CD8-positive, alpha-beta memory T cell (primary cell): ENCODE data around the gene TSPAN18. TPM values are rescaled to one million over a fixed set of nuclear protein-coding genes. Genes with fewer than 3 reads are reported as not detected.
"Not testable (repeated sequence)": the region's sequence is repeated elsewhere in the genome, so short reads cannot be mapped to it uniquely, and the experiment has no call there.

Source experiments
- CTCF ChIA-PET: fragments of 350-600 bp; sonication (Branson Sonifier 250); formaldehyde crosslinking; loops from one replicate; lab custom pipeline; 2021; ENCODE audit warnings: antibody characterized with exemption; lab: Charles Lee
- POLR2A ChIA-PET: fragments of 350-600 bp; sonication (Branson Sonifier 250); formaldehyde crosslinking; loops from one replicate; lab custom pipeline; 2021; ENCODE audit warnings: antibody characterized with exemption; lab: Charles Lee
- DNase-seq, 5 donors: peaks; one replicate each; pipeline versions ENCODE4 v3.0.0 to v3.0.0-alpha.2; 2020 to 2022; ENCODE audit warnings: mixed read lengths in 1 of 5
- H3K27ac ChIP-seq: one replicate; pipeline ENCODE4 v1.7.0; 2013; ENCODE audit warnings: low read depth, mild to moderate bottlenecking, low read length, moderate library complexity
- H3K27me3 ChIP-seq: 2 replicates; pipeline ENCODE4 v1.7.0; 2013; ENCODE audit warnings: low read length, mild to moderate bottlenecking; ENCODE audit not compliant: insufficient read depth, poor library complexity, severe bottlenecking
- H3K36me3 ChIP-seq: 2 replicates; pipeline ENCODE4 v1.7.0; 2013; ENCODE audit warnings: mild to moderate bottlenecking, low read length, moderate library complexity; ENCODE audit not compliant: insufficient read depth
- H3K4me1 ChIP-seq: 2 replicates; pipeline ENCODE4 v1.7.0; 2013; ENCODE audit warnings: mild to moderate bottlenecking, low read length, moderate library complexity; ENCODE audit not compliant: insufficient read depth
- H3K4me3 ChIP-seq: 2 replicates; pipeline ENCODE4 v1.7.0; 2013; ENCODE audit warnings: mild to moderate bottlenecking, low read length
- H3K9me3 ChIP-seq: 2 replicates; pipeline ENCODE4 v1.7.0; 2013; ENCODE audit warnings: mild to moderate bottlenecking, low read length
- H3K27ac Mint-ChIP-seq, 8 donors: one replicate each; pipeline ENCODE4 v1.8.0; 2020 to 2021; ENCODE audit warnings: mixed read lengths in 8 of 8, mild to moderate bottlenecking in 6 of 8, inconsistent platforms in 3 of 8, moderate library complexity in 3 of 8
- H3K27me3 Mint-ChIP-seq, 2 donors: one replicate each; pipeline ENCODE4 v1.8.0; 2020 to 2021; ENCODE audit warnings: mixed read lengths in 2 of 2, mild to moderate bottlenecking in 1 of 2, moderate library complexity in 1 of 2
- H3K36me3 Mint-ChIP-seq, 3 donors: one replicate each; pipeline ENCODE4 v1.8.0; 2020 to 2021; ENCODE audit warnings: mixed read lengths in 3 of 3, inconsistent platforms in 1 of 3, mild to moderate bottlenecking in 1 of 3
- H3K4me1 Mint-ChIP-seq, 3 donors: one replicate each; pipeline ENCODE4 v1.8.0; 2020 to 2021; ENCODE audit warnings: mixed read lengths in 3 of 3, inconsistent platforms in 1 of 3, mild to moderate bottlenecking in 1 of 3
- H3K4me3 Mint-ChIP-seq, 7 donors: one replicate each; pipeline ENCODE4 v1.8.0; 2020 to 2021; ENCODE audit warnings: mixed read lengths in 7 of 7, mild to moderate bottlenecking in 6 of 7, moderate library complexity in 4 of 7, inconsistent platforms in 2 of 7
- H3K9me3 Mint-ChIP-seq, 5 donors: one replicate each; pipeline ENCODE4 v1.8.0; 2020 to 2022; ENCODE audit warnings: mixed read lengths in 5 of 5, mild to moderate bottlenecking in 3 of 5, moderate library complexity in 2 of 5, inconsistent platforms in 1 of 5
- polyA plus RNA-seq: library from polyadenylated mRNA; unstranded; fragments of 300-500 nt; fragmentation: Illumina TruSeq; gene quantifications from one replicate; pipeline ENCODE4 v1.2.3, GENCODE V29; 2021
- total RNA-seq, 2 experiments: library from RNA; stranded (reverse); gene quantifications; one replicate each; pipeline ENCODE4 v1.2.3, GENCODE V29; 2021

The TSPAN18 gene
- total and polyA plus RNA-seq, 3 experiments from 2014 or later = 0.60 to 15.1 (median 1.2) TPM

GRCh38 chr11:44868455-44869421, 142.0 kb downstream of the TSPAN18 start:
- Mint-ChIP-seq H3K4me1 (peaks cover 8 to 12% (median 10%) of the 10 kb centered on the region in 3 donors), H3K27ac (peak overlapping the region in 1 of 8 donors; percentile 87), H3K9me3 (peaks cover 0 to 9% (median 0%) of the 10 kb centered on the region in 5 donors), H3K27me3 (no peaks in the 10 kb centered on the region), H3K4me3 (no peak overlapping the region), H3K36me3 (peaks cover 2 to 19% (median 7%) of the 10 kb centered on the region in 3 donors)
- ChIA-PET POLR2A (no interaction called here), CTCF (no interaction called here)
- Histone ChIP-seq H3K27ac (no peak overlapping the region), H3K4me3 (no peak overlapping the region), H3K9me3 (no peaks in the 10 kb centered on the region), H3K4me1 (peaks cover 5% of the 10 kb centered on the region), H3K36me3 (no peaks in the 10 kb centered on the region), H3K27me3 (no peaks in the 10 kb centered on the region)
- no peak for DNase-seq

GRCh38 chr11:44870181-44870580, 143.4 kb downstream of the TSPAN18 start:
- H3K36me3 Mint-ChIP-seq = peaks cover 2 to 19% (median 7%) of the 10 kb centered on the region in 3 donors
- POLR2A ChIA-PET = no interaction called here
- H3K9me3 Mint-ChIP-seq = peaks cover 0 to 9% (median 0%) of the 10 kb centered on the region in 5 donors
- DNase-seq = no peak
- Histone ChIP-seq H3K27ac (no peak overlapping the region), H3K27me3 (no peaks in the 10 kb centered on the region), H3K4me3 (no peak overlapping the region), H3K9me3 (no peaks in the 10 kb centered on the region), H3K4me1 (peaks cover 5% of the 10 kb centered on the region), H3K36me3 (no peaks in the 10 kb centered on the region)
- no peaks in the 10 kb centered on the region for H3K27me3 Mint-ChIP-seq
- H3K27ac Mint-ChIP-seq = peak overlapping the region in 1 of 8 donors; percentile 35
- H3K4me1 Mint-ChIP-seq = peaks cover 8 to 10% (median 10%) of the 10 kb centered on the region in 3 donors
- peak overlapping the region in 1 of 7 donors; percentile 3 for H3K4me3 Mint-ChIP-seq
- CTCF ChIA-PET = interaction anchor here (2.7 to 2.9 kb wide), 2 partner anchors 8 to 57 kb away, joined by 7 to 10 read pairs; no protein-coding TSS in a partner anchor

GRCh38 chr11:44870615-44871176, 143.9 kb downstream of the TSPAN18 start:
- Histone ChIP-seq H3K36me3 (no peaks in the 10 kb centered on the region), H3K4me1 (peaks cover 5% of the 10 kb centered on the region), H3K27ac (no peak overlapping the region), H3K27me3 (no peaks in the 10 kb centered on the region), H3K4me3 (no peak overlapping the region), H3K9me3 (no peaks in the 10 kb centered on the region)
- Mint-ChIP-seq H3K4me3 (no peak overlapping the region), H3K27ac (peak overlapping the region in 1 of 8 donors; percentile 35), H3K9me3 (peaks cover 0 to 9% (median 0%) of the 10 kb centered on the region in 5 donors), H3K4me1 (peaks cover 8 to 10% (median 10%) of the 10 kb centered on the region in 3 donors), H3K27me3 (no peaks in the 10 kb centered on the region), H3K36me3 (peaks cover 2 to 19% (median 7%) of the 10 kb centered on the region in 3 donors)
- ChIA-PET CTCF (interaction anchor here (1.0 to 2.9 kb wide), 3 partner anchors 8 to 56 kb away, joined by 3 to 10 read pairs (median 7); no protein-coding TSS in a partner anchor), POLR2A (no interaction called here)
- no peak for DNase-seq

GRCh38 chr11:44871682-44872081, 144.9 kb downstream of the TSPAN18 start:
- H3K36me3 ChIP-seq, H3K4me1 ChIP-seq, H3K4me3 Mint-ChIP-seq, DNase-seq, H3K27me3 ChIP-seq, POLR2A ChIA-PET, H3K27ac Mint-ChIP-seq, H3K27ac ChIP-seq, H3K9me3 ChIP-seq, H3K9me3 Mint-ChIP-seq, H3K27me3 Mint-ChIP-seq, H3K4me3 ChIP-seq: not testable (repeated sequence)
- CTCF ChIA-PET = interaction anchor here (2.7 to 2.9 kb wide), 2 partner anchors 9 to 55 kb away, joined by 7 to 10 read pairs; no protein-coding TSS in a partner anchor
- peaks cover 8 to 10% (median 10%) of the 10 kb centered on the region in 3 donors for H3K4me1 Mint-ChIP-seq
- peaks cover 2 to 19% (median 6%) of the 10 kb centered on the region in 3 donors for H3K36me3 Mint-ChIP-seq

- CTCF ChIA-PET = interaction anchor here (2.7 kb wide), 1 partner anchor 10 kb away, joined by 10 read pairs; no protein-coding TSS in a partner anchor
- H3K4me3 Mint-ChIP-seq = no peak overlapping the region
- Histone ChIP-seq H3K4me3 (no peak overlapping the region), H3K4me1 (peaks cover 5% of the 10 kb centered on the region), H3K9me3 (no peaks in the 10 kb centered on the region), H3K27ac (no peak overlapping the region), H3K27me3 (no peaks in the 10 kb centered on the region), H3K36me3 (no peaks in the 10 kb centered on the region)
- peaks cover 0 to 2% of the 10 kb centered on the region in 2 donors for H3K27me3 Mint-ChIP-seq
- no peak for DNase-seq
- peaks cover 8 to 10% (median 10%) of the 10 kb centered on the region in 3 donors for H3K4me1 Mint-ChIP-seq
- H3K36me3 Mint-ChIP-seq = peaks cover 2 to 19% (median 6%) of the 10 kb centered on the region in 3 donors
- peaks cover 0 to 9% (median 0%) of the 10 kb centered on the region in 5 donors for H3K9me3 Mint-ChIP-seq
- POLR2A ChIA-PET = no interaction called here
- H3K27ac Mint-ChIP-seq = no peak overlapping the region
Observed at GRCh38 chr11:44872556-44872955, 145.8 kb downstream of the TSPAN18 start.

- Histone ChIP-seq H3K36me3 (no peaks in the 10 kb centered on the region), H3K4me3 (no peak overlapping the region), H3K4me1 (peaks cover 5% of the 10 kb centered on the region), H3K27me3 (no peaks in the 10 kb centered on the region), H3K9me3 (no peaks in the 10 kb centered on the region), H3K27ac (no peak overlapping the region)
- ChIA-PET CTCF (no interaction called here), POLR2A (no interaction called here)
- Mint-ChIP-seq H3K4me1 (peaks cover 8 to 10% (median 10%) of the 10 kb centered on the region in 3 donors), H3K4me3 (no peak overlapping the region), H3K36me3 (peaks cover 2 to 19% (median 6%) of the 10 kb centered on the region in 3 donors), H3K27me3 (peaks cover 0 to 2% of the 10 kb centered on the region in 2 donors), H3K27ac (no peak overlapping the region), H3K9me3 (peaks cover 0 to 9% (median 0%) of the 10 kb centered on the region in 5 donors)
- no peak for DNase-seq
Observed at GRCh38 chr11:44873537-44873936, 146.8 kb downstream of the TSPAN18 start.

GRCh38 chr11:44874284-44874683, 147.5 kb downstream of the TSPAN18 start:
- no peak for DNase-seq
- Histone ChIP-seq H3K9me3 (no peaks in the 10 kb centered on the region), H3K4me3 (no peak overlapping the region), H3K36me3 (no peaks in the 10 kb centered on the region), H3K27me3 (no peaks in the 10 kb centered on the region), H3K4me1 (peaks cover 5% of the 10 kb centered on the region), H3K27ac (no peak overlapping the region)
- Mint-ChIP-seq H3K4me1 (peaks cover 8 to 10% (median 10%) of the 10 kb centered on the region in 3 donors), H3K4me3 (no peak overlapping the region), H3K27ac (peak overlapping the region in 2 of 8 donors; percentile 4 to 10), H3K36me3 (peaks cover 2 to 19% (median 6%) of the 10 kb centered on the region in 3 donors), H3K9me3 (peaks cover 0 to 9% (median 0%) of the 10 kb centered on the region in 5 donors), H3K27me3 (peaks cover 0 to 2% of the 10 kb centered on the region in 2 donors)
- POLR2A ChIA-PET = no interaction called here
- CTCF ChIA-PET = no interaction called here
